Mesendoderm (in vitro differentiated cells): ENCODE data around the gene OR52I2. TPM values are rescaled to one million over a fixed set of nuclear protein-coding genes. Genes with fewer than 3 reads are reported as not detected.

Source experiments
- DNase-seq: peaks from one replicate; pipeline ENCODE4 v3.0.0; 2013
- H2AK5ac ChIP-seq: 2 replicates; pipeline ENCODE4 v1.6.1; 2013; ENCODE audit warnings: low read length, inconsistent platforms
- H2BK120ac ChIP-seq: 2 replicates; pipeline ENCODE4 v1.6.1; 2013; ENCODE audit warnings: low read depth, mild to moderate bottlenecking, low read length, moderate library complexity, mixed read lengths
- H2BK15ac ChIP-seq: replicated peaks from 2 replicates; pipeline ENCODE4 v1.6.1; 2013; ENCODE audit warnings: low read depth, mild to moderate bottlenecking, moderate library complexity
- H2BK5ac ChIP-seq: 2 replicates; pipeline ENCODE4 v1.6.1; 2013; ENCODE audit warnings: low read length, inconsistent platforms
- H3K18ac ChIP-seq: 2 replicates; pipeline ENCODE4 v1.6.1; 2013; ENCODE audit warnings: mild to moderate bottlenecking, low read length, mixed read lengths
- H3K23ac ChIP-seq: one replicate; pipeline ENCODE4 v1.6.1; 2013; ENCODE audit warnings: low read length
- H3K27ac ChIP-seq: 2 replicates; pipeline ENCODE4 v1.5.1; 2013; ENCODE audit warnings: low read depth, mild to moderate bottlenecking, inconsistent platforms, low read length, moderate library complexity
- H3K27me3 ChIP-seq: 2 replicates; pipeline ENCODE4 v1.6.1; 2013; ENCODE audit warnings: low read length, control low read depth, mild to moderate bottlenecking, inconsistent platforms; ENCODE audit not compliant: insufficient read depth, poor library complexity
- H3K36me3 ChIP-seq: 2 replicates; pipeline ENCODE4 v1.6.1; 2013; ENCODE audit warnings: low read length, inconsistent platforms; ENCODE audit not compliant: control insufficient read depth, insufficient read depth
- H3K4ac ChIP-seq: one replicate; pipeline ENCODE4 v1.6.1; 2013; ENCODE audit warnings: low read depth, mild to moderate bottlenecking, low read length, moderate library complexity
- H3K4me1 ChIP-seq: 2 replicates; pipeline ENCODE4 v1.6.1; 2013; ENCODE audit warnings: low read depth, low read length, inconsistent platforms; ENCODE audit not compliant: control insufficient read depth
- H3K4me2 ChIP-seq: 2 replicates; pipeline ENCODE4 v1.6.1; 2013; ENCODE audit warnings: low read length
- H3K4me3 ChIP-seq: 2 replicates; pipeline ENCODE4 v1.5.1; 2013; ENCODE audit warnings: mild to moderate bottlenecking, low read length
- H3K56ac ChIP-seq: one replicate; pipeline ENCODE4 v1.6.1; 2013; ENCODE audit warnings: low read length
- H3K79me1 ChIP-seq: 2 replicates; pipeline ENCODE4 v1.6.1; 2013; ENCODE audit warnings: low read length, inconsistent platforms
- H3K79me2 ChIP-seq: 2 replicates; pipeline ENCODE4 v1.6.1; 2013; ENCODE audit warnings: mild to moderate bottlenecking, low read length; ENCODE audit not compliant: control insufficient read depth, insufficient read depth
- H3K9ac ChIP-seq: 2 replicates; pipeline ENCODE4 v1.6.1; 2013; ENCODE audit warnings: low read length, inconsistent platforms
- H4K5ac ChIP-seq: one replicate; pipeline ENCODE4 v1.6.1; 2013; ENCODE audit warnings: low read length
- H4K8ac ChIP-seq: one replicate; pipeline ENCODE4 v1.6.1; 2013; ENCODE audit warnings: low read depth, mild to moderate bottlenecking, control low read depth, low read length, moderate library complexity
- WGBS: extraction: QIAGEN DNeasy Blood & Tissue Kit; methylation state at CpG from one replicate; pipeline ENCODE4 v1.1.7; 2013; ENCODE audit warnings: low lambda C conversion rate, missing lambda C conversion rate; ENCODE audit not compliant: insufficient coverage; ENCODE audit errors: extremely low coverage; 5-methylcytosine and 5-hydroxymethylcytosine counted together
- polyA plus RNA-seq, 2 experiments: library from polyadenylated mRNA; stranded (reverse); fragments of 200-250 nt; gene quantifications; one replicate each; pipeline ENCODE4 v1.2.3, GENCODE V29; 2013

OR52I2 gene
- polyA plus RNA-seq (2013, experiment 1 of 2) = not detected
- polyA plus RNA-seq (2013, experiment 2 of 2) = not detected

GRCh38 chr11:4581443-4581842 lies at the start of gene OR52I2:
TSS of gene OR52I2 (plus strand) at chr11:4581743.
- H3K4me1 ChIP-seq = no peaks in the 10 kb centered on the region
- H3K4me3 ChIP-seq = no peak within 1 kb of the TSS
- H3K4ac ChIP-seq = no peak within 1 kb of the TSS
- H2BK15ac ChIP-seq = no peak within 1 kb of the TSS
- no peak within 1 kb of the TSS for H2BK5ac ChIP-seq
- no peak within 1 kb of the TSS for H2BK120ac ChIP-seq
- H3K27me3 ChIP-seq = no peaks in the 10 kb centered on the region
- H3K79me1 ChIP-seq = no peaks in the 10 kb centered on the region
- DNase-seq = no peak
- no peaks in the 10 kb centered on the region for H3K36me3 ChIP-seq
- no peak within 1 kb of the TSS for H3K56ac ChIP-seq
- H3K79me2 ChIP-seq = no peaks in the 10 kb centered on the region
- no peak within 1 kb of the TSS for H3K9ac ChIP-seq
- no peak within 1 kb of the TSS for H3K4me2 ChIP-seq
- H4K5ac ChIP-seq = no peak within 1 kb of the TSS
- H3K23ac ChIP-seq = no peak within 1 kb of the TSS
- no peak within 1 kb of the TSS for H3K27ac ChIP-seq
- H4K8ac ChIP-seq = no peak within 1 kb of the TSS
- no peak within 1 kb of the TSS for H3K18ac ChIP-seq
- H2AK5ac ChIP-seq = no peak within 1 kb of the TSS

GRCh38 chr11:4539603-4540219 lies 41.8 kb upstream of the OR52I2 start:
- no peaks in the 10 kb centered on the region for H3K4me1 ChIP-seq
- no peak overlapping the region for H4K8ac ChIP-seq
- no peaks in the 10 kb centered on the region for H3K27me3 ChIP-seq
- H3K79me1 ChIP-seq = no peaks in the 10 kb centered on the region
- peak; percentile 42 for DNase-seq
- H3K4me2 ChIP-seq = no peak overlapping the region
- H3K4me3 ChIP-seq = no peak overlapping the region
- H4K5ac ChIP-seq = no peak overlapping the region
- no peak overlapping the region for H3K23ac ChIP-seq
- H3K9ac ChIP-seq = no peak overlapping the region
- no peak overlapping the region for H2AK5ac ChIP-seq
- H3K27ac ChIP-seq = no peak overlapping the region
- H2BK5ac ChIP-seq = no peak overlapping the region
- no peak overlapping the region for H2BK15ac ChIP-seq
- no peak overlapping the region for H3K56ac ChIP-seq
- WGBS = no CpG with 5 or more reads among the region's 3 CpGs
- no peaks in the 10 kb centered on the region for H3K79me2 ChIP-seq
- H2BK120ac ChIP-seq = no peak overlapping the region
- no peak overlapping the region for H3K18ac ChIP-seq
- no peaks in the 10 kb centered on the region for H3K36me3 ChIP-seq
- H3K4ac ChIP-seq = no peak overlapping the region

DNA sequence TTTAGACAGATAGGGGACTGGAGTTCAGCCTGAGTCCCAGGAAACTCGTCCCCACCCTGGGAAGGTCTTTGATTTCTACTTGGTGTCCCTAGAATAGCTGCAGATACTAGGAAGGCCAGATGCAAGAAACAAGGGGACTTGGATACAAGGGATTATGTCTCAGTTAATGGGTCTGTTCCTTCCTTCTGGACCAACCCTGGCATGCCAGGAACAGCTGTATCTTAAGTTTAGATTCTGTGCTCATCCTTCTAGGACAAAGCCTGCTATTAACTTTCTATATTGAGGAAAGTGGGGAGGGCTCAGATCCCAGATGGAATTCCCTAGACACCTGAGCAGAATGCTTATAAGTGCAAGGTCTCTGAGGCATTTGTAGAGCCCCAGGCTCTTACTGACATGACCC lies 40.5 kb upstream of the OR52I2 start:
- Histone ChIP-seq H3K79me2 (no peaks in the 10 kb centered on the region), H3K4me2 (no peak overlapping the region), H3K18ac (no peak overlapping the region), H3K9ac (no peak overlapping the region), H4K8ac (no peak overlapping the region), H3K4me3 (no peak overlapping the region), H4K5ac (no peak overlapping the region), H2BK5ac (no peak overlapping the region), H3K4ac (no peak overlapping the region), H3K36me3 (no peaks in the 10 kb centered on the region), H3K4me1 (no peaks in the 10 kb centered on the region), H2AK5ac (no peak overlapping the region), H2BK15ac (no peak overlapping the region), H3K56ac (no peak overlapping the region), H3K79me1 (no peaks in the 10 kb centered on the region), H2BK120ac (no peak overlapping the region), H3K27me3 (no peaks in the 10 kb centered on the region), H3K23ac (no peak overlapping the region), H3K27ac (no peak overlapping the region)
- DNase-seq = no peak
- no CpG with 5 or more reads among the region's 1 CpG for WGBS

DNA sequence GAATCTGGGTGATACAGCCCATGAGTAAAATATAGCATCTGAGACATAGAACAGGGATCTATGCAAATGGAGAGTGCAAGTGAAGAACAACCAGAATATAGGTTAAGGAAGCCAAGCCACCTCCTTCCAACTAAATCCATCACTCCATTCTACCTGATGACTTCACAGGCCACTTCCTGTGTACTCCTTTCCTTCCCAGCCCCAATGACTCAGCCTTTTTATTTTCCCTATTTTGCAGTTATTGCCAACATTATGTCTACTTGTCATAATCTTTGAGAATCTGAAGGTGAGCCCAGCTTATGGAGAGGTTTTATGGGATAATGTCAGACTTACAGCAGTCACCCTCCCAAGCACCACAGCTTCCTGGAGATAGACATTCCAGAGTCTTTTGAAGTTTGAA lies 38.0 kb upstream of the OR52I2 start:
- Histone ChIP-seq H3K79me2 (no peaks in the 10 kb centered on the region), H4K8ac (no peak overlapping the region), H2AK5ac (no peak overlapping the region), H3K4me2 (no peak overlapping the region), H3K4ac (no peak overlapping the region), H2BK5ac (no peak overlapping the region), H3K27me3 (no peaks in the 10 kb centered on the region), H3K4me3 (no peak overlapping the region), H3K9ac (no peak overlapping the region), H2BK120ac (no peak overlapping the region), H4K5ac (no peak overlapping the region), H3K18ac (peak overlapping the region; percentile 18), H3K56ac (no peak overlapping the region), H3K27ac (no peak overlapping the region), H3K23ac (no peak overlapping the region), H3K4me1 (no peaks in the 10 kb centered on the region), H3K36me3 (no peaks in the 10 kb centered on the region), H3K79me1 (no peaks in the 10 kb centered on the region), H2BK15ac (no peak overlapping the region)
- no peak for DNase-seq

DNA sequence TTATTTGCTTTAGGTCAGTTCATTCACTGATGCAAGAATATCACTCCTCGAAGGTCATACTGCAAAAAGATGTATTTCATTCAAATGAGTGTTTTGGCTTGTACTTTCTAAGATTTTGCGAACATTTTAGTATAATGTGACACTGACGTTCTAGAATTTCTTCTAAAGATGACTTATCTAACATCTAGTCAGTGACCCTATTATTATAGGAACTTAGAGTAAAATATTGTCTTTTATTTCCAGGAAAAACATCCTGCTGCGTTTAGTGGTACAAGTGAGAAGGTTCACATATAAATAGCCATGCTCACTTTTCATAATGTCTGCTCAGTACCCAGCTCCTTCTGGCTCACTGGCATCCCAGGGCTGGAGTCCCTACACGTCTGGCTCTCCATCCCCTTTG lies 36.7 kb upstream of the OR52I2 start, which contains the start of gene OR52M1:
OR52M1 (plus strand) TSS at position 301 of the 400 bp plus-strand sequence; CDS start at position 301, 0 bp downstream.
- no peak within 1 kb of the TSS for H3K18ac ChIP-seq
- H2BK15ac ChIP-seq = no peak within 1 kb of the TSS
- no CpG with 5 or more reads among the region's 5 CpGs for WGBS
- H3K27me3 ChIP-seq = no peaks in the 10 kb centered on the region
- H3K56ac ChIP-seq = no peak within 1 kb of the TSS
- H3K23ac ChIP-seq = no peak within 1 kb of the TSS
- DNase-seq = no peak
- no peak within 1 kb of the TSS for H4K5ac ChIP-seq
- H3K4me1 ChIP-seq = no peaks in the 10 kb centered on the region
- H4K8ac ChIP-seq = no peak within 1 kb of the TSS
- H3K27ac ChIP-seq = no peak within 1 kb of the TSS
- no peaks in the 10 kb centered on the region for H3K79me1 ChIP-seq
- H3K36me3 ChIP-seq = no peaks in the 10 kb centered on the region
- no peak within 1 kb of the TSS for H2BK5ac ChIP-seq
- H2AK5ac ChIP-seq = no peak within 1 kb of the TSS
- no peak within 1 kb of the TSS for H3K9ac ChIP-seq
- no peak within 1 kb of the TSS for H3K4me3 ChIP-seq
- no peaks in the 10 kb centered on the region for H3K79me2 ChIP-seq
- no peak within 1 kb of the TSS for H2BK120ac ChIP-seq
- no peak within 1 kb of the TSS for H3K4ac ChIP-seq
- H3K4me2 ChIP-seq = no peak within 1 kb of the TSS

DNA sequence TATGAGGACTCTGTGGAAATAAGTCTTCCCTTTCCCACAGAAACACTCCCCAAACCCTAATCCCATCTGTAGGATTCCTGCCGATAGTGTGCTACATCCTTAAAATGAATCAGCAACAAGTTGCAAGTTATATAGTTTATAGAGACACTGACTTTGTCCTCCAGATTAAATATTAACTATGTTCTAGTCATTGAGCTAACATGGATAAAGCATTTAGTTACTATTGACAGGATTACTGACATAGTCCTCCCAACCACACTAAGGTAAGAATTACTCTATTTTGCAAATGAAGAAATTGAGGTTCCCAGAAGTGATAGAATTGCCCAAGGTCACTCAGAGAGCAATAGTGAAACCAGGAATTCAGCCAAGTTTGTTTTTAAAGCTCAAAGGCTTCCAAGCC lies 34.7 kb upstream of the OR52I2 start:
- H3K79me2 ChIP-seq = no peaks in the 10 kb centered on the region
- no peak overlapping the region for H3K4me2 ChIP-seq
- no peaks in the 10 kb centered on the region for H3K4me1 ChIP-seq
- H2BK120ac ChIP-seq = no peak overlapping the region
- no peak overlapping the region for H3K56ac ChIP-seq
- no peak overlapping the region for H3K27ac ChIP-seq
- no peak overlapping the region for H3K4ac ChIP-seq
- no peak overlapping the region for H2AK5ac ChIP-seq
- no peaks in the 10 kb centered on the region for H3K79me1 ChIP-seq
- no peak overlapping the region for H3K4me3 ChIP-seq
- no peak overlapping the region for H4K5ac ChIP-seq
- H2BK5ac ChIP-seq = no peak overlapping the region
- H3K27me3 ChIP-seq = no peaks in the 10 kb centered on the region
- no peak overlapping the region for H4K8ac ChIP-seq
- H3K18ac ChIP-seq = no peak overlapping the region
- no peak overlapping the region for H2BK15ac ChIP-seq
- no peak for DNase-seq
- no peaks in the 10 kb centered on the region for H3K36me3 ChIP-seq
- no peak overlapping the region for H3K23ac ChIP-seq
- WGBS = no CpG with 5 or more reads among the region's 1 CpG
- no peak overlapping the region for H3K9ac ChIP-seq
